ENCODE data around the gene NRG2. TPM values are rescaled to one million over a fixed set of nuclear protein-coding genes. Genes with fewer than 3 reads are reported as not detected.

Gene NRG2
- total RNA-seq, 1 experiment from 2014 or later: 0.91 TPM

DNA sequence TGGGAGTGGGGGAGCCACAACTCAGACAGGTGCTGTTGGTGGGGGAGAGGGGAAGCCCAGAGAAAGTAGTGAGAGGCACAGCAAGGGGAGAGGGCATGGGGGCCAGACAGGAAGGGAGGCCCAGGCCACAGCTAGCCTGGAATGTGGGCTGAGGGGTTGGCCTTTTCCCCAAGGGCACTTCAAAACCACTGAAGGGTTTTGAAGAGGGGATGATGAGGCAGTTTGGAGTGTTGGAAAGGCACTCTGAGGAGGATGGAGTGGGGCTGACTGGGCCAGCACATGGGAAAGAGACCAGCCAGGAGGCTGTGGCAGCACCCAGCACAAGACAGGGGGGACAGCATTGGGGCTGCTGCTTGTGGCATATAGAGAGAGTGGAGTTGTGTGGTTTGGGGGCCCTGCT lies 243.7 kb downstream of the NRG2 start:
- peaks cover 0 to 9% of the 10 kb centered on the region in 2 experiments; a peak in 2 of 4 replicates for H3K4me1 ChIP-seq (ENCODE audit: control insufficient read depth in 1 of 2, insufficient read depth in 2 of 2, low read length in 2 of 2)
- H2AFZ ChIP-seq (ENCODE audit: low read depth, low read length, poor library complexity, severe bottlenecking): no peak overlapping the region
- POLR2A ChIA-PET: no interaction called here
- no peak overlapping the region for H3K27ac ChIP-seq (ENCODE audit: low read depth, low read length)
- H3K9ac ChIP-seq (ENCODE audit: low read length): no peak overlapping the region
- DNase-seq (ENCODE audit: low read depth, low spot score) (no peak), ATAC-seq (no peak)
- RAD21 ChIA-PET (ENCODE audit: low non-redundant PET in 1 of 2, low total read pairs in 2 of 2, uncharacterized antibody in 2 of 2, unreplicated experiment in 2 of 2): interaction anchor here in 1 of 2 experiments (0.6 kb wide), 1 partner anchor 44 kb away, joined by 4 read pairs; no protein-coding TSS in a partner anchor
- H3K9me2 ChIP-seq (ENCODE audit: insufficient read depth): no peaks in the 10 kb centered on the region
- CTCF ChIA-PET: no interaction called here
- intact Hi-C loops (cut with micrococcal nuclease): no loop called here
- H3K27me3 ChIP-seq (ENCODE audit: insufficient read depth, low read length): peaks cover 52% of the 10 kb centered on the region
- no peaks in the 10 kb centered on the region for H3K9me3 ChIP-seq (ENCODE audit: control insufficient read depth in 1 of 2, insufficient read depth in 1 of 2, low read depth in 1 of 2, low read length in 2 of 2)
- H3K79me2 ChIP-seq (ENCODE audit: insufficient read depth, low read length): no peaks in the 10 kb centered on the region
- no peak overlapping the region for H3K4me3 ChIP-seq (replicated peaks in 1 of 2; ENCODE audit: low read depth in 1 of 2, low read length in 2 of 2)
- H3K36me3 ChIP-seq (ENCODE audit: control insufficient read depth in 1 of 2, insufficient read depth in 2 of 2, low read length in 2 of 2): no peaks in the 10 kb centered on the region
- no TSS peak for BruUV-seq (replicated peaks)
- no peak overlapping the region for H3K4me2 ChIP-seq (ENCODE audit: low read length)
- H4K20me1 ChIP-seq (ENCODE audit: insufficient read depth): no peaks in the 10 kb centered on the region
- TF ChIP-seq ELF1 (IDR thresholded peaks at IDR 0.05; ENCODE audit: borderline replicate concordance, low read depth) (no peak), ZNF274 (IDR thresholded peaks at IDR 0.05; ENCODE audit: low read depth, low read length) (no peak), ZFX (IDR thresholded peaks at IDR 0.05) (no peak), EGR1 (IDR thresholded peaks at IDR 0.05; ENCODE audit: low read depth) (no peak), JUND (IDR thresholded peaks at IDR 0.05) (no peak)

DNA sequence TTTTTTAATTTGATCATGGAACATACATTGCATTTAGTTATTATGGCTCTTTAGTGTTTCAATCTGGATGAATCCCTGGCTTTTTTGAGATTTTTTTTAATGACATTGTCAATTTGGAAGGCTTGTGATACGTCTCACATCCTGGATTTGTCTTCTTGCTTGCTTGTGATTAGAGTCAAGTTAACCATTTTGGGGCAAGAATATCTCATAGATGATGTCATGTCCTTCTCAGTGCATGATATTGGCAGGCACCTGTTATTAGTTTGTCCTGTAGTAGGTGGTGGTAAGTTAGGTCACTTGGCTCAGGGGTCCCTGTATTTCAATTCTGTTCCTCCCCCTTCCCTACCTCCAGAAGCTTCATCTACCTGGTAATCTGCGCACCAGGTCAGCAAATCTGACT lies 244.2 kb downstream of the NRG2 start:
- no TSS peak for BruUV-seq (replicated peaks)
- ATAC-seq (no peak), DNase-seq (ENCODE audit: low read depth, low spot score) (no peak)
- Histone ChIP-seq H3K9me3 (ENCODE audit: control insufficient read depth in 1 of 2, insufficient read depth in 1 of 2, low read depth in 1 of 2, low read length in 2 of 2) (no peaks in the 10 kb centered on the region), H3K4me2 (ENCODE audit: low read length) (no peak overlapping the region), H3K4me1 (ENCODE audit: control insufficient read depth in 1 of 2, insufficient read depth in 2 of 2, low read length in 2 of 2) (peaks cover 0 to 9% of the 10 kb centered on the region in 2 experiments; a peak in 2 of 4 replicates), H3K9me2 (ENCODE audit: insufficient read depth) (no peaks in the 10 kb centered on the region), H2AFZ (ENCODE audit: low read depth, low read length, poor library complexity, severe bottlenecking) (no peak overlapping the region), H3K4me3 (replicated peaks in 1 of 2; ENCODE audit: low read depth in 1 of 2, low read length in 2 of 2) (no peak overlapping the region), H3K27ac (ENCODE audit: low read depth, low read length) (no peak overlapping the region), H3K9ac (ENCODE audit: low read length) (no peak overlapping the region), H4K20me1 (ENCODE audit: insufficient read depth) (no peaks in the 10 kb centered on the region), H3K36me3 (ENCODE audit: control insufficient read depth in 1 of 2, insufficient read depth in 2 of 2, low read length in 2 of 2) (no peaks in the 10 kb centered on the region), H3K79me2 (ENCODE audit: insufficient read depth, low read length) (no peaks in the 10 kb centered on the region), H3K27me3 (ENCODE audit: insufficient read depth, low read length) (peaks cover 57% of the 10 kb centered on the region)
- RAD21 ChIA-PET (ENCODE audit: low non-redundant PET in 1 of 2, low total read pairs in 2 of 2, uncharacterized antibody in 2 of 2, unreplicated experiment in 2 of 2): interaction anchor here in 1 of 2 experiments (0.6 kb wide), 1 partner anchor 45 kb away, joined by 4 read pairs; no protein-coding TSS in a partner anchor
- intact Hi-C loops (cut with micrococcal nuclease): no loop called here
- CTCF ChIA-PET: no interaction called here
- POLR2A ChIA-PET: no interaction called here
- TF ChIP-seq, protein P1, sequence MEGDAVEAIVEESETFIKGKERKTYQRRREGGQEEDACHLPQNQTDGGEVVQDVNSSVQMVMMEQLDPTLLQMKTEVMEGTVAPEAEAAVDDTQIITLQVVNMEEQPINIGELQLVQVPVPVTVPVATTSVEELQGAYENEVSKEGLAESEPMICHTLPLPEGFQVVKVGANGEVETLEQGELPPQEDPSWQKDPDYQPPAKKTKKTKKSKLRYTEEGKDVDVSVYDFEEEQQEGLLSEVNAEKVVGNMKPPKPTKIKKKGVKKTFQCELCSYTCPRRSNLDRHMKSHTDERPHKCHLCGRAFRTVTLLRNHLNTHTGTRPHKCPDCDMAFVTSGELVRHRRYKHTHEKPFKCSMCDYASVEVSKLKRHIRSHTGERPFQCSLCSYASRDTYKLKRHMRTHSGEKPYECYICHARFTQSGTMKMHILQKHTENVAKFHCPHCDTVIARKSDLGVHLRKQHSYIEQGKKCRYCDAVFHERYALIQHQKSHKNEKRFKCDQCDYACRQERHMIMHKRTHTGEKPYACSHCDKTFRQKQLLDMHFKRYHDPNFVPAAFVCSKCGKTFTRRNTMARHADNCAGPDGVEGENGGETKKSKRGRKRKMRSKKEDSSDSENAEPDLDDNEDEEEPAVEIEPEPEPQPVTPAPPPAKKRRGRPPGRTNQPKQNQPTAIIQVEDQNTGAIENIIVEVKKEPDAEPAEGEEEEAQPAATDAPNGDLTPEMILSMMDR (IDR thresholded peaks at IDR 0.05 in 2 of 3, conservative IDR thresholded peaks at IDR 0.05 in 1 of 3; ENCODE audit: borderline replicate concordance in 1 of 3, insufficient read depth in 1 of 3, low read depth in 2 of 3, low read length in 2 of 3): no peak
- TF ChIP-seq ZNF274 (IDR thresholded peaks at IDR 0.05; ENCODE audit: low read depth, low read length): no peak
- TF ChIP-seq JUND (IDR thresholded peaks at IDR 0.05): no peak
- TF ChIP-seq, protein P2, sequence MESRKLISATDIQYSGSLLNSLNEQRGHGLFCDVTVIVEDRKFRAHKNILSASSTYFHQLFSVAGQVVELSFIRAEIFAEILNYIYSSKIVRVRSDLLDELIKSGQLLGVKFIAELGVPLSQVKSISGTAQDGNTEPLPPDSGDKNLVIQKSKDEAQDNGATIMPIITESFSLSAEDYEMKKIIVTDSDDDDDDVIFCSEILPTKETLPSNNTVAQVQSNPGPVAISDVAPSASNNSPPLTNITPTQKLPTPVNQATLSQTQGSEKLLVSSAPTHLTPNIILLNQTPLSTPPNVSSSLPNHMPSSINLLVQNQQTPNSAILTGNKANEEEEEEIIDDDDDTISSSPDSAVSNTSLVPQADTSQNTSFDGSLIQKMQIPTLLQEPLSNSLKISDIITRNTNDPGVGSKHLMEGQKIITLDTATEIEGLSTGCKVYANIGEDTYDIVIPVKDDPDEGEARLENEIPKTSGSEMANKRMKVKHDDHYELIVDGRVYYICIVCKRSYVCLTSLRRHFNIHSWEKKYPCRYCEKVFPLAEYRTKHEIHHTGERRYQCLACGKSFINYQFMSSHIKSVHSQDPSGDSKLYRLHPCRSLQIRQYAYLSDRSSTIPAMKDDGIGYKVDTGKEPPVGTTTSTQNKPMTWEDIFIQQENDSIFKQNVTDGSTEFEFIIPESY (IDR thresholded peaks at IDR 0.05; ENCODE audit: extremely low read depth, insufficient replicate concordance, low read length): no peak
- TF ChIP-seq EZH2phosphoT487 (IDR thresholded peaks at IDR 0.05; ENCODE audit: borderline replicate concordance): no peak
- TF ChIP-seq, protein P3, sequence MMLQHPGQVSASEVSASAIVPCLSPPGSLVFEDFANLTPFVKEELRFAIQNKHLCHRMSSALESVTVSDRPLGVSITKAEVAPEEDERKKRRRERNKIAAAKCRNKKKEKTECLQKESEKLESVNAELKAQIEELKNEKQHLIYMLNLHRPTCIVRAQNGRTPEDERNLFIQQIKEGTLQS (IDR thresholded peaks at IDR 0.05): no peak
- no peak for TF ChIP-seq CEBPB (IDR thresholded peaks at IDR 0.05; ENCODE audit: low read depth)
